ENCODE measurements around the gene LPIN1.
"Not testable (repeated sequence)": the region's sequence is repeated elsewhere in the genome, so short reads cannot be mapped to it uniquely, and the experiment has no call there.

Gene LPIN1

DNA sequence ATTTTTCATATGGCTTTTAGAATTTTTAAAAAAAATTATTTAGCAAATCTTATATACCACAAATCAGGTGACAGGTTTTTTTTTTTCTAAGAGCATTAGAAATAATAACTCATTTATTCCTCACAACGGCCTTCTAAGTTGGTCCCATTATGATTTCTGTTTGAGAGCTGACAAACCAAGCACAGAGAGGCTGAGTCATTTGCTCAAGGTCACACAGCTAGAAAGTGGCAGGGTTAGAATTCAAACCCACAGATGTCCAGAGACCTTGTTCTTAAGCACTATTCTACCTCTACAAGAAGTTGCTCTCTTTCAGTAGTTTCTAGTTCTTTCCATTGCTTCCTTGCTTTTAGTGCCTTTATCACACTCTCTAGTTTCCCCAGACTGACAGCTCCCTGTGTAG is 28.8 kb upstream of the LPIN1 start:
- no peak for DNase-seq

DNA sequence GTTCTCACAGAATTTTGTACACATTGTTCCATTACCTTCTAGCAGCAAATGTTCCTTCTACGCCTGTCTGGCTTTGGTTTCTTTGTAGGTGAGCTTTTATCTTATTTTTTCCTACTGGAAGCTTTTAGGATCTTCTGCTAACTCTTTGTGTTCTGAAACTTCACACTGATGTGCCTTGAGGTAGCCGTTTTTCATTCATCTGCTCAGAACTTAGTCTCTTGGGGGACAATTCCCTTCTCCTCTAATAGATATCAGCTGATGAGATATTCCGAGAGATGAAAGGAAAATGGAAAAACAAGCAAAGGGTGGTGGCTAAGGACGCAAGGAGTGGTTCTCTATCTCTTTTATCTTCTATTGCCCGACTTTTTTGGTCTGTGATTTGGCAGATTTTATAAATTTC is 27.8 kb upstream of the LPIN1 start:
- no peak for DNase-seq

DNA sequence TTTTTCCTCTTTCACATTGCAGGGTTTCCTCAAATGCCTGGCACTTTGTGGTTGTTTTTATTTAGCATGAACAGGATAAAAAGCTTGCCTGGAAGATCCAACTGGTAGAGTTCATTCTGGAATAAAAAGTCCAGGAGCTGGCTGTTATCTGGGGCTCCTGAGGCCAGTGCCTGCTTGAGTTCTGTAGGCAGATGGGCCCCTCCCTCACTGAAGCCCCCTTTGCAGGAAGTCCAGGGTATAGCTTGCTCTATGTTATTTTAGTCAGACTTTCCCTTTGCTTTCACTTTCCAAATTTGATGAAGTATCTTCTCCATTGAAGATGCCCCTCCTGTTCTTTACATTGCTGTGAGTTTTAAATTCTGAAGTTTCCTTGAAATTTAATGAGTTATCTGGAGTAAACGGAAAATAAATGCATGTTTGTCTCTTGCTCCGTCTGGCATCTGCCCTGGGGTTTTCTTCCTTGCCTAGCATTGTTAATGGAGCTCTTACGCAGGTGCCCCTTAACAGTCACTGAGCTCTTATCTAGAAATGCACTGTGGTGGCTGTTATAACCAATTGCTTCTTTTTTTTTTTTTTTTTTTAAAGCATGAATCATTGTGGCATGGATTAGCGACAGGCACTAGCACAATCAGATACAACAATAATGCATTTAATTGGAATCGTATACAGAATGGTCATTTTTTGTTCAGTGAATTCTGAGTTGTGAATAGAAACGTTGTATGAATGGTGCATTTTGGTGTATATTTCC is 27.0 kb upstream of the LPIN1 start:
- DNase-seq: peak; percentile 51

DNA sequence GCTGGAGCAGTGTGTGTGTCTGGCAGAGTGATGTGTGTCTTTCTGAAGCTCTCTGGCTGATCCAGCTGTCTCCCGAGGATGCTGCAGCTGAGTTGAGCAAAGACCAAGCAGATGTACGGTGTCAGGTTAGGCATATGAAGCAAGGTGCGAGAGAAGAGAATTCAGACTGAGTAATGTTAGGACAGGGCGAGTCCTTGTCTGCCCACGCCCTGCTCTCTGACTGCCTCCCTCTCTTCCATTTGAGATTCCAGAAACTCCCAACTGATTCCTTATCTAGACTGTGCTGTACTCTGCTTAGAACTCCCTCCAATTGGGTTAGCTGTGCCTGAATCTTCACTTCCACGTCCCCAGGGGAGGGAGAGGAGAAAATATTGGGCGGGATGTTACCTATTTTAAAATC is 25.7 kb upstream of the LPIN1 start:
- DNase-seq: no peak

DNA sequence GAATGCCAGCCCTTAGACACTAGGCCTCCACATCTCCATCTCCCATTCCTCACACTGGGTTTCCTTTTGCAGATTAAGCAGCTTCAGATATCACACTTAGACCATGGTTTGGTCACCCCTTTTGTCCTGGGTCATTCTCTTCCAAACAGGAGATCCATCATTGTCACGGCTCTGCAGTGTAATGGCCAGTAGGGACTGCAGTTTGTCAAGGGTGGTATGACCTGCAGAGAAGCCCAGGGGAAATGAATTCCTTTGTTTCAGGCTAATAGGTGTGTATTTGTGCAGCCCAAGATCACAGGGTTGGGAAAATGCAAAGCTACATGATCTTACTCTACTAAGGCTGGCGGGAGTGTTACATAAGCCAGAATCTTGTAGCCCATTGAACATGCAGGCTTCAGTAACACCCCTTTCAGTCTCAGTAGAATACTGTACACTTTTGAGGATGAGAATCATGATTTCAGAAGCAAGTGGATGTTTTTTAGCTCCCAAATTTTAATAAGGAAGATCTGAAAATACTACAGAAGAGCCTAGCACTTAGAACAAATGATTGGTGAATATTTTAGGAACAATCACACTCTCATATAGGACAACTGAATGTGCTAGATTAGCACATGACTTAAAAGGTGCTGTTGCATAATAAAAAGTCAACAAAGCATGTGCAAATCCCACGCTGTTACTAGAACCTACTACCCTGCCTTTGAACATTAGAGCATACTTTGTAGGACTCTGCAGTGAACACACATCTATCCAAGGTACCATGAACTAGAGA is 24.0 kb upstream of the LPIN1 start:
- DNase-seq: no peak

DNA sequence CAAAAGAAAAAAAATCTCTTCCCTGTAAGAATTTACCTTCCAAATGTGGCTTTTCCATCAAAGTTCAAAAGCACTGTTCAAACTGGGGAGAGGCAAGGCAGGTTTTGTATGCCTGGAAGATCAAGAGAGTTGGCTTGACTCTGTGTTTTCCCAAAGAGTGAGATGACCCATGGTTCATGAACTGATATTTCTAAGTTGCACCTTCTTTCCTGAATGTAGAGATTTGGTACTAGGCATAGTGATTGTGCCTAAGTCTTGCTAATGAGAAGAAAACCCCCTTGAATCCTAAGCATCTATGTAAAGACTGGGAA is 23.4 kb upstream of the LPIN1 start:
- DNase-seq: no peak

DNA sequence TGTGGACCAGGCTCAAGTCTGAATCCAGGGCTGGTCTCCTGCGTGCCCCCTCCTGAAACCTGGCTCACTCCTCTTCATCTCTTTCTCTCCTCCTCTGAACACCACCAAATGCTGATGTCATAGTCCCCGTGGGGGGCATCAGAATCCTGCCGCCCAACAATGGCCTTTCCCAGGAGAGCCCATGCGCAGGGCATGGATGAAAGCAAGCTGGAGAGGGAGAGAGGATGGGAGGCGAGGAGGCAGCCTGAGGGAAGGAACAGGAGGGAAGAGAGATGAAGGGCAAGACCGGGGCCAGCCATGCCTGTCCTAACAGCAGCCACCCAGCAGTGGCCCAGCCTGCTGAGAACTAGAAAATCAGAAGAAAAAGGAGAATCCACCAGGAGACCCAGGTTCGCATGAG is 22.3 kb upstream of the LPIN1 start:
- DNase-seq: no peak

DNA sequence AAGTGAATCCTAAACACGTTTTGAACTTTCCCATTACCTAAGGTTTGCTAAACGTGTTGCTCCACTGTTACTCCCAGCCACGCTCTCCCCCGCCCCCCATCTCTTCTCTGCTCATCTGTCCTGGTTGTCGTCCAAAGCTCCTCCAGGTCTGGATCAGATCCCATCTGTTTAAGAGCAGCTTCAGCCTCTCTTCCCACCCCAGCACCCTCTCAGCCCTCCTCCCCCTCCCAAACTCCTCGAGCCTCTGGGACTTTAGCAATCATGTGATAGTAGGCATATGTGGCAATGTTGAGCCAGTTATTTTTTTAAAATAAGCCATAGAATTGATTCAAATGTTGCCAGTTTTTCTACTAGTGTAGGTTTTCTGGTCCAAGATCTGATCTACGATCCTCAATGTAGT is 20.0 kb upstream of the LPIN1 start:
- no peak for DNase-seq

DNA sequence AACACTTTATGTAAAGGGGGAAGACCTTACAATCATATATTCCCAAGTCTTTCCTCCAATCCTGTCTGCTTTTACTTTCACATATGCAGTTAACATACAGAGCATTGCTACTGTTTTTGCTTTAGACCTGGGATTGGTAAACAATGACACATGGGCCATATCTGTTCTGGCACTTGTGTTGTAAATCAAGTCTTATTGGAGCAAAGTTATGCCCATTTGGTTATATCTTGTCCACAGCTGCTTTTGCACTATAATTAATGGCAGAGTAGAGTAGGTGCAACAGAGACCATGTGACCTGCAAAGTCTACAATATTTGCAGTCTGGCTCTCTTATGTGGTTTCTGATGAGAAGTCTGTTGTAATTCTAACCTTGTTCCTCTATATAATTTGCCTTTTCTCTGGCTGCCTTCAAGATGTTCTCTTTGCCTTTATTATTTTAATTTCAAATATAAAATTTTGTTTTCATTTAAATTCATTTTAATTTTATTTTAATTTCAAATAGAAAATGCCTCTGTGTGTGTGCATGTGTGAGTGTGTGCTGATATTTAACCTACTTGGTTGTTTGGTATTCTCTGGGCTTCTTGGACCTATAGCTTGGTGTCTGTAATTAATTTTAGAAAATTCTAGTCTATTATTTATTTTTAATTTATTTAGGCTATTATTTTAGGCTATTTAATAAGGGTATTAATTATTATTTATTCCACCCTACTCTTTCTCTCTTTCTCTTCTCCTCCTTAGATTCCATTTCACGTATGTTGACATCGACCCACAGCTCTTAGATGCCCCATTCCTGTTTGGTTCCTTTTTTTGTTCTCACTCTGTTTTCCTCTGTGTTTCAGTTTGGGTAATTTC is 16.8 kb upstream of the LPIN1 start:
- DNase-seq: no peak

DNA sequence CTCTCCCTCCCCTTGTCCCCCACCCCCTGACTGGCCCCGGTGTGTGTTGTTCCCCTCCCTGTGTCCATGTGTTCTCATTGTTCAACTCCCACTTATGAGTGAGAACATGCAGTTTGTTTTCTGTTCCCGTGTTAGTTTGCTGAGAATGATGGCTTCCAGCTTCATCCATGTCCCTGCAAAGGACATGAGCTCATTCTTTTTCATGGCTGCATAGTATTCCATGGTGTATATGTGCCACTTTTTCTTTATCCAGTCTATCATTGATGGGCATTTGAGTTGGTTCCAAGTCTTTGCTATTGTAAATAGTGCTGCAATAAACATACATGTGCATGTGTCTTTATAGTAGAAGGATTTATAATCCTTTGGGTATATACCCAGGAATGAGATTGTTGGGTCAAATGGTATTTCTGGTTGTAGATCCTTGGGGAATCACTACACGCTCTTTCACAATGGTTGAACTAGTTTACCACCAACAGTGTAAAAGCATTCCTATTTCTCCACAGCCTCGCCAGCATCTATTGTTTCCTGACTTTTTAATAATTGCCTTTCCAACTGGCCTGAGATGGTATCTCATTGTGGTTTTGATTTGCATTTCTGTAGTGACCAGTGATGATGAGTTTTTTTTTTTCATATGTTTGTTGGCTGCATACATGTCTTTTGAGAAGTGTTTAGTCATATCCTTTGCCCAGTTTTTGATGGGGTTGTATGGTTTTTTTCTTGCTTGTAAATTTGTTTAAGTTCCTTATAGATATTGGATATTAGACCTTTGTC is 15.0 kb upstream of the LPIN1 start:
- not testable (repeated sequence) for DNase-seq

DNA sequence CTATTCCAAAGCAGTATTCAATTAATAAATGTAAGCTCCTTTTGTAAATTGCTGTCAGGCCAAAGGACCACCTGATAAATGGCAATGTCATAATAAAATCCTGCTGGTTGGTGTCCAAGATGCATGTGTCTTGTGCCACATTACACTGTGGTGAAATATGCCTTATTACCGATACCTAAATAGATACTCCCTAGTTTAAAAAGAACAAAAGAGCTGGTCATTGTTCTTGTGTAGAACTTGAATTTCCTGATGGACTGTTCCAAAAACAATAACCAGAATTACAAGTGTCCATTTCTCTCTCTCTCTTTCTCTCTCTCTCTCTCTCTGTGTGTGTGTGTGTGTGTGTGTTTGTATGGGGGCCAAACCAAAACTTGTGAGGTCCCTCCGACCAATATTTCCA is 13.8 kb upstream of the LPIN1 start:
- DNase-seq: no peak

DNA sequence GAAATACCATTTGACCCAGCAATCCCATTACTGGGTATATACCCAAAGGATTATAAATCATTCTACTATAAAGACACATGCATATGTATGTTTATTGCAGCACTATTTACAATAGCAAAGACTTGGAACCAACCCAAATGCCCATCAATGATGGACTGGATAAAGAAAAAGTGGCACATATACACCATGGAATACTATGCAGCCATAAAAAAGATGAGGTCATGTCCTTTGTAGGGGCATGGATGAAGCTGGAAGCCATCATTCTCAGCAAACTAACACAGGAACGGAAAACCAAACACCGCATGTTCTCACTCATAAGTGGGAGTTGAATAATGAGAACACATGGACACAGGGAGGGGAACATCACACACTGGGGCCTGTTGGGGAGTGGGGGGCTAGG is 8.6 kb upstream of the LPIN1 start:
- DNase-seq: not testable (repeated sequence)

DNA sequence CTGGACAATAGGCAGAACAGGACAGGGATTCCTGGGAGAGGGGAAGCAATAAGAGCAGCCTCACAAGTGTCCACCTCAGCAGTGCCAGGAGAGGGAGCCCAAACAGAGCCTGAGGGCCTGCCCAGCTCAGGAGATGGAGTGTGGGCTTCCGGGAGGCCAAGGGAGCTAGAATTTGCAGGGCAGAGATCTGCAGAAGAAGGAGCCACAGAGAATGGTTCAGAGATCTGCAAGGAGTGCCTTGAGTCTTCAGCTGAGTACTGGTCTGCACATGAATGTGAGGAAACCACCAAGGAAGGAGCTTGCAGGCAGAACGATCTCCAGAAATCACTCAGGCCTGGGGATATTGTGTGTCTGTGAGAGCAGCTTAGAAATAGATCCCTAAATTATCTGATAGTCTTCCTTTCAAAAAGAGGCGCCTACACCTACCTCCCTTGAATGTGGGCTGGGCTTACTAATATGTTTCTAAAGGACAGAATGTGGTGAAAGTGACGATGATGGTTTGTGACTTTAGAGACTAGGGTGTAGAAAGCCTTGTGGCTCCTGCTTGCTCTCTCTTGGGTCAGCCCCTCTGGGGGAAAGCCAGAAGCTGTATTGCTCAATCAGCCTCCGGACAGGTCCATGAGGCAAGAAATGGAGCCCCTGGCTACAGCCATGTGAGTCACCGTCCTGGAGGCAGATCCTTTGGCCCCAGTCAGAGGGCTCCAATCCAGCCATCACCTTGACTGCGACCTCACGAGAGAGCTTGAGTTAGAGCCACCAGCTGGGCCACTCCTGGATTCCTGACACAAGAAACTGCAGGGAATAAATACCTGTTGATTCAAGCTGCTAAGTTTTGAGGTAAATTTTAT is 7.6 kb upstream of the LPIN1 start:
- no peak for DNase-seq

DNA sequence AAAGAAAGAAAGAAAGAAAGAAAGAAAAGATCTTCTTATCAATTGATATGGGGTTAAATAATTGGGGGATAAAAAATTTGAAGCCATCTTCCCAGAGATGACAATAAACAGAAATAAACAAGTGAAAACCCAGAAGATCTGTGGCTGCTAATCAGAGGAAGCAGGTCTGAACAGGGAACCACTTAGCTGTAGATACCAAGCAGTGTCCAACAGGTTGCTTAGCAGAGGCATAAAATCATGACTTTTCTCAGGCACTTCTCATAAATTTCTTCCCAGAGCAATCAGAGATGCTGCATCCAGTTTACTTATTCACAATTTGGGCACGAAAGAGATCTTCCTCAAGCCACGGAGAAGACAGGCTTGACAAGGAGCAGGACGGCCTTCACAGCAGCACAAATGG is 5.7 kb upstream of the LPIN1 start:
- DNase-seq: no peak

DNA sequence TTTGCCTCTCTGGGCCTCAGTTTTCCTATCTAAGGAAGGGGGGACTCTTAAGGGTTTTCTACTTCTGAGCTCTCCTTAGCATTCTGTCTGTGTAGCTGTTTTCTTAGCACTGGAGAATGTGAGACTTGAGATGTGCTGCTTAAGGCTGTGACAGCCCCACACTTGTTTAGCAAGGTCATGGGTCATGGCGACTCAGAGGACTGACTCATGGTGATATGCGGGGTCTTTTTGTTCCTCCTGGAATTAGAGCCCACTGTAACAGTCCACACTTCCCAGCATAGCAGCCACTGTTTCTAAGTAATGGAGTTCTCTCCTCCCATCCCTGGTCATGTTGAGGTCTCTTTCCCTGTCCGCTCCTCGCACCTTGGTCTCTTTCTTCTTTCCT is 4.1 kb upstream of the LPIN1 start:
- DNase-seq: no peak

DNA sequence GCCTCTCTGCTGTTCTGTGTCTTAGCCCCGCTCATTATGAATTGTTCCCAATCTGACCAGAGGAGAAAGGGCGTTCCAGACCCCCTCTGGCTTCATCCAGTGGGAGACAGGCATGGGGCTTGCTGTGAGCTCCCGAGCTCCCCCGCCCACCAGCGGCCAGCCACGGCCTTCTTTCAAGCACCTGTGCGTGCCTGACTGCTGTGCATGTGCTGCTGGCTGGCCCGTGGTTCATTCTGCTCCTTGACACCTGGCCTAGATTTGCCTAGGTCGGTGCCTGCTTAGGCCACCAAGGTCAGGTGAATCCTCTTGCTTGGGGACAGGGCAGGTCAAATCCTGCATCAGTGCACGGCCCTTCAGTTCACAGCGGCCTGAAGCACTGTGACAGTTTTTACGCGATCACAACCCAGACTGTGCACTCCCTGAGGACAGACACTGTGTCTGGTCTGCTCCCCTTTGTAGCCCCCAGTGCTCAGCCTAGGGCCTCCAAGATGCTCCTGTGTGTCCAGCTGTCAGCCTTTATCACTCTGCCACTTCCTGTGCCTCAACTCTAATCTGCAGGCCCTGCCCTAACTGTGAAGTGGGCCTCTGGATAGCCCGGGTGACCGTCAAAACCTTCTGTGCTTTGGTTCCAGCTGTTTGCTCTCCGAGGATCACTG is 3.6 kb upstream of the LPIN1 start:
- DNase-seq: no peak

DNA sequence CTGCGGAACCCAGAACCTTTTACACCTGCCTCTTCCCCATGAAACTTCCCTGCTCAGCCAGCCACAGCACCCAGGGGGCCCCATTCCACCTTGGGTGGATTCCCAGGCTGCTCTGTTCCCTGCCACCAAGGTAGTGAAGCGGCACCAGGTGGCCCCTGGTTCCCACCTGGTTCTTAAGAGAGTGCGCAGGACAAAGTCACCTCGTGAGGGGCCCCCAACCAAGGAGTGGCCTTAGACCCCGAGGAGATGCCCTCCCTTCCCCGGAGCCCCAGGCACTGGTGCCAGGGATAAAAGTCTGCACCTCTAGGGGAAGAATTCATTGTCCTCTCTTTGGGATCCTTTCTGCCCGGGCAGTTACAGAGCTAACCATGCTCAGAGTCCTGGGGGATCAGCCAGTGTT is 3.1 kb upstream of the LPIN1 start:
- DNase-seq: no peak

DNA sequence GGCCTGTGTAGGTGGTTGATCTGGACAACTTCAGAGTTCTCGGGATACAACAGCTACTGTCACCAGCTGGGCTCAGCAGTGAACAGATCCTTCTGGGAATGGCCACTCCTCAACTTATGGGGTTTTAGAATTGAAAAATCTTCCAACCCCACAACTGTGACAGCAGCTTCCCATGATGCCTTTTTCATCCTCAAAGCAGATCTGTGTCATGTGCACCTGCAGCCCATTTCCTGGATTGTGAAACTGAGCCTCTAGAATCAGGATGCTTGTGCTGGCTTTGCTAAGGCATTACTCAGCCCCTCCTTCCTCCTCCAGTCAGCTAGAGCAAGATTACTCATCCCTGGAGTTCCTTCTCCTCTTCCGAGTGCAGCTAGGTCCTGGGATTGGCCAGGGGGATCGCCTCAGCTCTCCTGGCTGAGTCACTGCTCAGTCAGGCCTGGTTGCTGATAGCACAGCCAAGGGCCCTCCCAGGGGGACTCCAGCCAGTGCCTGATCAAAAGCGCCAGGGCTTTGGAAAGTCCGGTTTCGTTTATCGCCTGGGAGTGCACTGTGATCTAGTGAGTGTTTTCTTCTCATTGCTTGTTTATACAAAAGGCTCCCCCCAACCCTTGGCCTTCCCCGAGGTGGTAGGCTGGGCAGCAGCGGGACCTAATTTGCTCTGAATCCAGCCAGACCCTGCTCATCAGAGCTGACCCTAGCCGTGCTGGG is 2.4 kb upstream of the LPIN1 start:
- DNase-seq: peak; percentile 76

DNA sequence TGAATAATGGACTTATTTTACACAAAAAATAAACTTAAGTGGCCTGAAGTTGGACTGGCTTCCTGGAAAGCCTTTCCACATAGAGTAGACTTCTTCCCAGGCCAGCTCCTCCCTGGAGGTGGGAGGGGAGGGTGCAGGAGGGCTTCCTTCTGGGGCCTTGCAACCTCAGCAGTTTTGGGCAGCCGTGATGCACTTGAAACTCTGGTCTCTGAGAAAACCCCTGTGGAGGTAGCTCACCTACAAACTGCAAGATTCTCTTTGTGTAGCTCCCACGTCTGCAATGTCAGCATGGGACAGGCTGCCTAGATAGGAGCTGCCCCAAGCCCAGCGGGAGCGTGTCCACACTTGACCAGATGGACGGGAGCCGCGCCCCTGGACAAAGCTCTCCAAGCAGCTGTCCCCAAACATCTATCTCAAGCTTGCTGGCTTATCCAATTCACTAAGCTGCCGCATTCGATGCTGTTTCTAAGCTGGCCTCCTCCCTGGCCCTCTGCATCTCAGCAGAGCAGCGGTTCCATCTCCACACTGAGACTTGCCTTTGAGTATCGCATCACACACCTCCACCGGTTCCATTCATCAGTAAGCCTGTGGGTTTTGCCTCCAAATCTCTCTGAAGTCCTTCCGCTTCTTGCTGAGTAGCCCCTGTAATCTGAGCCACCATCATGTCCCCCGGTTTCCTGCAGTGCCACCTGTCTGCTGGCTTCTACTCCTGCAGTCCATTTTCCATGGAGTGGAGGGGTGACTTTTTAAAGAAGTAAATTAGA is 1.6 kb upstream of the LPIN1 start:
- peak; percentile 30 for DNase-seq

All from NCI-H1436 treated with DMSO at 0.1 percent for 48 hours (cell line).